HepG2 (cell line): Measurements from ENCODE around the gene MYO16. TPM values are rescaled to one million over a fixed set of nuclear protein-coding genes. Genes with fewer than 3 reads are reported as not detected.

Experiments used
- ATAC-seq: fragments of 200-7000 bp; cut with Tn5 transposase; 3 replicates; pipeline ENCODE4 v1.9.1; 2020; ENCODE audit warnings: mild to moderate bottlenecking, moderate library complexity
- BruUV-seq: library from RNA; stranded (reverse); fragments of 400-500 nt; replicated peaks from 2 replicates; lab custom pipeline; 2021; lab: Mats Ljungman, UMichigan
- CTCF ChIA-PET: fragments of 300-600 bp; formaldehyde crosslinking; extraction: SDS; loops from one replicate; lab custom pipeline; 2021; ENCODE audit warnings: low total read pairs, inconsistent platforms, low intra/inter-chr PET ratio; lab: Yijun Ruan, JAX
- POLR2A ChIA-PET: fragments of 350-600 bp; sonication (Branson Sonifier 250); formaldehyde crosslinking; loops from one replicate; lab custom pipeline; 2020; ENCODE audit warnings: antibody characterized with exemption, inconsistent platforms; lab: Yijun Ruan, JAX
- DNase-seq: peaks from one replicate; pipeline ENCODE4 v3.0.0-alpha.2; 2015; ENCODE audit warnings: low spot score
- FAIRE-seq: peaks from 3 replicates; lab custom pipeline; 2011; peaks lifted over from hg19 to GRCh38; lab: Jason Lieb, UNC
- H2AFZ ChIP-seq: one replicate; pipeline ENCODE4 v1.6.1; 2011; ENCODE audit warnings: low read length, inconsistent platforms
- H3K27ac ChIP-seq: fragments of 300-600 bp; 3 replicates; pipeline ENCODE4 v1.8.0; 2011; ENCODE audit warnings: mixed run types, mild to moderate bottlenecking, mixed read lengths, low read length, inconsistent platforms; ENCODE audit not compliant: insufficient read depth; ENCODE audit errors: extremely low read length
- H3K27me3 ChIP-seq, 2 experiments: fragments of 200-600 bp in 1 of 2; 2 replicates in 1 of 2; 3 replicates in 1 of 2; pipeline versions ENCODE4 v1.6.0 to v1.8.0; 2011; ENCODE audit warnings: low read length in 2 of 2, mild to moderate bottlenecking in 2 of 2, moderate library complexity in 2 of 2, inconsistent platforms in 1 of 2; ENCODE audit not compliant: insufficient read depth in 2 of 2, control insufficient read depth in 1 of 2
- H3K36me3 ChIP-seq, 2 experiments: fragments of 200-600 bp in 1 of 2; replicated peaks in 1 of 2; 2 replicates in 1 of 2; 3 replicates in 1 of 2; pipeline versions ENCODE4 v1.5.1 to v1.8.0; 2011; ENCODE audit warnings: low read length in 2 of 2, inconsistent platforms in 1 of 2; ENCODE audit not compliant: insufficient read depth in 2 of 2, control insufficient read depth in 1 of 2
- H3K4me1 ChIP-seq: 2 replicates; pipeline ENCODE4 v1.5.1; 2012; ENCODE audit warnings: low read length, inconsistent platforms; ENCODE audit not compliant: insufficient read depth
- H3K4me2 ChIP-seq: 2 replicates; pipeline ENCODE4 v1.6.0; 2011; ENCODE audit warnings: low read depth, low read length, inconsistent platforms
- H3K4me3 ChIP-seq, 3 experiments: fragments of 200-600 bp in 1 of 3; sonication (generic), shearing (Covaris generic) in 1 of 3; replicated peaks in 1 of 3; 2 replicates each; pipeline ENCODE4 v1.5.1; 2011 to 2016; ENCODE audit warnings: low read length in 3 of 3, inconsistent platforms in 2 of 3, low read depth in 2 of 3, mild to moderate bottlenecking in 2 of 3, control low read depth in 1 of 3, mixed read lengths in 1 of 3; ENCODE audit not compliant: insufficient read depth in 1 of 3
- H3K79me2 ChIP-seq: one replicate; pipeline ENCODE4 v1.6.1; 2011; ENCODE audit warnings: low read length, inconsistent platforms; ENCODE audit not compliant: insufficient read depth
- H3K9ac ChIP-seq: 2 replicates; pipeline ENCODE4 v1.6.0; 2011; ENCODE audit warnings: mild to moderate bottlenecking, low read depth, low read length, inconsistent platforms; ENCODE audit not compliant: insufficient read depth
- H3K9me3 ChIP-seq: 2 replicates; pipeline ENCODE4 v1.5.1; 2012; ENCODE audit warnings: mild to moderate bottlenecking, low read length
- H4K20me1 ChIP-seq: 2 replicates; pipeline ENCODE4 v1.6.0; 2011; ENCODE audit warnings: inconsistent platforms, mild to moderate bottlenecking, low read length, moderate library complexity; ENCODE audit not compliant: insufficient read depth
- ETV5 ChIP-seq: IDR thresholded peaks from 2 replicates; pipeline ENCODE4 v1.6.1; 2018; ENCODE audit warnings: missing biosample characterization, missing genetic modification reagents, inconsistent platforms, borderline replicate concordance
- HNRNPK ChIP-seq: fragments of 200-400 bp; formaldehyde crosslinking; IDR thresholded peaks from 2 replicates; pipeline ENCODE4 v1.6.1; 2018; ENCODE audit warnings: low read length, low read depth, moderate library complexity, mild to moderate bottlenecking; ENCODE audit not compliant: poor library complexity, severe bottlenecking
- MYC ChIP-seq: sonication (generic); formaldehyde crosslinking; IDR thresholded peaks from 2 replicates; pipeline ENCODE4 v1.9.0; 2021; ENCODE audit warnings: missing genetic modification reagents, borderline replicate concordance
- NFYB ChIP-seq: sonication (generic); formaldehyde crosslinking; IDR thresholded peaks from 2 replicates; pipeline ENCODE4 v1.4.0; 2020; ENCODE audit warnings: missing genetic modification reagents
- RNF2 ChIP-seq: fragments of 450-650 bp; conservative IDR thresholded peaks from 2 replicates; pipeline ENCODE4 v1.6.1; 2016; ENCODE audit warnings: low read depth
- RORA ChIP-seq: sonication (generic); formaldehyde crosslinking; IDR thresholded peaks from 2 replicates; pipeline ENCODE4 v1.5.0; 2020; ENCODE audit warnings: mild to moderate bottlenecking, missing genetic modification reagents, moderate library complexity
- ZNF292 ChIP-seq: sonication (generic); formaldehyde crosslinking; IDR thresholded peaks from 2 replicates; pipeline ENCODE4 v1.8.1; 2022; ENCODE audit warnings: mild to moderate bottlenecking, low read depth, missing genetic modification reagents, borderline replicate concordance
- ZNF382 ChIP-seq: sonication (generic); formaldehyde crosslinking; IDR thresholded peaks from 2 replicates; pipeline ENCODE4 v1.5.0; 2020; ENCODE audit warnings: missing genetic modification reagents, mild to moderate bottlenecking, borderline replicate concordance
- ZNF446 ChIP-seq: sonication (generic); formaldehyde crosslinking; IDR thresholded peaks from 2 replicates; pipeline ENCODE4 v1.5.0; 2020; ENCODE audit warnings: mild to moderate bottlenecking, missing genetic modification reagents
- ZNF530 ChIP-seq: sonication (generic); formaldehyde crosslinking; IDR thresholded peaks from 2 replicates; pipeline ENCODE4 v1.5.0; 2020; ENCODE audit warnings: low read depth, mild to moderate bottlenecking, missing genetic modification reagents
- ZNF570 ChIP-seq: sonication (generic); formaldehyde crosslinking; IDR thresholded peaks from 2 replicates; pipeline ENCODE4 v1.4.0; 2020; ENCODE audit warnings: mild to moderate bottlenecking, missing genetic modification reagents, borderline replicate concordance
- ZNF619 ChIP-seq: sonication (generic); formaldehyde crosslinking; IDR thresholded peaks from 2 replicates; pipeline ENCODE4 v1.4.0; 2020; ENCODE audit warnings: mild to moderate bottlenecking, missing genetic modification reagents
- in situ Hi-C: cut with HindIII; loops from 2 replicates; pipeline ENCODE4 v1.10.0; 2017; ENCODE audit warnings: low pct_unique_long_range_greater_than_20kb; ENCODE audit not compliant: extremely low pct_ligation_motif_present
- intact Hi-C: fragments of 100-400 bp; cut with micrococcal nuclease; formaldehyde crosslinking; loops from one replicate; pipeline ENCODE4 v1.10.0; 2022; ENCODE audit not compliant: unreplicated experiment
- polyA plus RNA-seq, 8 experiments: library from polyadenylated mRNA; depleted of rRNA in 3 of 8; stranded (reverse) in 7 of 8; unstranded in 1 of 8; fragments of >200 nt; fragmentation: Illumina TruSeq in 4 of 8; extraction: Trizol in 4 of 8; gene quantifications; 2 replicates each; pipeline versions ENCODE4 v1.2.1 to v1.2.3, GENCODE V29; 2011 to 2016; ENCODE audit warnings: low read depth in 4 of 8, missing spikeins in 1 of 8, mixed read lengths in 1 of 8; ENCODE audit not compliant: insufficient read depth in 1 of 8
- total RNA-seq, 5 experiments: library from RNA; depleted of rRNA; stranded (reverse); fragments of >200 nt; fragmentation: Illumina TruSeq; extraction: Trizol; gene quantifications; 2 replicates each; pipeline ENCODE4 v1.2.3, GENCODE V29; 2016; ENCODE audit warnings: low read depth in 1 of 5
- TF ChIP-seq, protein P1 (sequence below): IDR thresholded peaks from 2 replicates; pipeline ENCODE4 v1.6.1; 2016; ENCODE audit warnings: low read depth
- TF ChIP-seq, protein P2 (sequence below): sonication (generic); formaldehyde crosslinking; IDR thresholded peaks from 2 replicates; pipeline ENCODE4 v1.4.0; 2020; ENCODE audit warnings: mild to moderate bottlenecking, missing genetic modification reagents
- TF ChIP-seq, protein P3 (sequence below): sonication (generic); formaldehyde crosslinking; conservative IDR thresholded peaks from 2 replicates; pipeline ENCODE4 v1.4.0; 2020; ENCODE audit warnings: missing genetic modification reagents
- TF ChIP-seq, protein P4 (sequence below): sonication (generic); formaldehyde crosslinking; IDR thresholded peaks from 2 replicates; pipeline ENCODE4 v1.4.0; 2020; ENCODE audit warnings: low read depth, mild to moderate bottlenecking, missing genetic modification reagents

The MYO16 gene
- total and polyA plus RNA-seq, 2 of the 13 experiments (the other 11 are each of a cell fraction or from before 2014, with no cell fraction given): not detected

DNA sequence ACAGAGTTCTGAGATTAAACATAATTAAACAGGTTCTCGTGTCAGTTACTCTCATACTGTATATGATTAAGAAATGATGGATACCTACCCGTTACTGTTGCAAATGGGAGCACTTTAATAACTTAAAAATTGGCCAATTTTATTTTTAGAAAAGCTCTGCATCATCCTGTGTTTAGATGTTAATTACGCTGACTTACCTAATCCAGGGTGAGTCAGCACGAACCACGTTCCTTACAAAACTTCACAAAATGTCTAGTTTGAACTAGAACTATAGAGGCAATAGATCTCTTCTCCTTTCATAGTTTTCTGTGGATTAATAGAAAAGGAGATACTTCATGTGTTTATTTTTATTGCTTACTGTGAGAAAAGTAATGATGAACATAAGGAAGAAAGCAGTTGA is 363.9 kb downstream of the MYO16 start (continued):
- TF ChIP-seq ZNF292 (CRISPR knock-in tag): no peak
- no peak for TF ChIP-seq MYC
- no peak for TF ChIP-seq ZNF570 (CRISPR knock-in tag)
- no peak for TF ChIP-seq RNF2
- TF ChIP-seq, protein P1, sequence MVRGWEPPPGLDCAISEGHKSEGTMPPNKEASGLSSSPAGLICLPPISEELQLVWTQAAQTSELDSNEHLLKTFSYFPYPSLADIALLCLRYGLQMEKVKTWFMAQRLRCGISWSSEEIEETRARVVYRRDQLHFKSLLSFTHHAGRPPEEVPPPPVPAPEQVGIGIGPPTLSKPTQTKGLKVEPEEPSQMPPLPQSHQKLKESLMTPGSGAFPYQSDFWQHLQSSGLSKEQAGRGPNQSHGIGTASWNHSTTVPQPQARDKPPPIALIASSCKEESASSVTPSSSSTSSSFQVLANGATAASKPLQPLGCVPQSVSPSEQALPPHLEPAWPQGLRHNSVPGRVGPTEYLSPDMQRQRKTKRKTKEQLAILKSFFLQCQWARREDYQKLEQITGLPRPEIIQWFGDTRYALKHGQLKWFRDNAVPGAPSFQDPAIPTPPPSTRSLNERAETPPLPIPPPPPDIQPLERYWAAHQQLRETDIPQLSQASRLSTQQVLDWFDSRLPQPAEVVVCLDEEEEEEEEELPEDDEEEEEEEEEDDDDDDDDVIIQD (CRISPR knock-in tag): no peak
- TF ChIP-seq ZNF619: no peak

DNA sequence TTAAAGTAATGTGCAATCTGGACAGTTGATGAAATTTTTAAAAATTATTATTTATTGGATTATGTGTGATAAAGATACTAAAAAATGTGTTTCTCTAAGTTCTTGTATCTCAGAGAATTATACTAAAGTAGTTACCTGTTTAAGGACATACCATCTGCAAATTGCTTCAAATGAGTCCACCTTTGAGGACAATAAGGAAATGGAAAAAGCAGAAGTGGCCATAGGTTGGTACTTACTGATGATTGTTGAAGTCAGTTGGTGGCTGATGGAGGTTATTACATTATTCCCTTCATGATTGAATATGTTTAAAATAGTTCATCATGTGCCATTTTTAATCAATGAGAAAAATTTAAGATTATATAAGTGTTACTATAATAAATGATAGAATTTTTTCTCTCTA is 367.0 kb downstream of the MYO16 start:
- H3K4me3 ChIP-seq: no peak overlapping the region
- no peak overlapping the region for H2AFZ ChIP-seq
- in situ Hi-C loops: no loop called here
- H3K4me2 ChIP-seq: no peak overlapping the region
- no peaks in the 10 kb centered on the region for H3K4me1 ChIP-seq
- intact Hi-C loops: no loop called here
- CTCF ChIA-PET: no interaction called here
- DNase-seq: no peak
- FAIRE-seq: no peak
- ATAC-seq: no peak
- BruUV-seq: no TSS peak
- POLR2A ChIA-PET: no interaction called here
- no peak overlapping the region for H3K9ac ChIP-seq
- H4K20me1 ChIP-seq: no peaks in the 10 kb centered on the region
- H3K9me3 ChIP-seq: no peaks in the 10 kb centered on the region
- no peaks in the 10 kb centered on the region for H3K36me3 ChIP-seq
- TF ChIP-seq ZNF446 (CRISPR knock-in tag): no peak
- TF ChIP-seq, protein P2, sequence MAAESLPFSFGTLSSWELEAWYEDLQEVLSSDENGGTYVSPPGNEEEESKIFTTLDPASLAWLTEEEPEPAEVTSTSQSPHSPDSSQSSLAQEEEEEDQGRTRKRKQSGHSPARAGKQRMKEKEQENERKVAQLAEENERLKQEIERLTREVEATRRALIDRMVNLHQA (CRISPR knock-in tag): no peak
- TF ChIP-seq, protein P3, sequence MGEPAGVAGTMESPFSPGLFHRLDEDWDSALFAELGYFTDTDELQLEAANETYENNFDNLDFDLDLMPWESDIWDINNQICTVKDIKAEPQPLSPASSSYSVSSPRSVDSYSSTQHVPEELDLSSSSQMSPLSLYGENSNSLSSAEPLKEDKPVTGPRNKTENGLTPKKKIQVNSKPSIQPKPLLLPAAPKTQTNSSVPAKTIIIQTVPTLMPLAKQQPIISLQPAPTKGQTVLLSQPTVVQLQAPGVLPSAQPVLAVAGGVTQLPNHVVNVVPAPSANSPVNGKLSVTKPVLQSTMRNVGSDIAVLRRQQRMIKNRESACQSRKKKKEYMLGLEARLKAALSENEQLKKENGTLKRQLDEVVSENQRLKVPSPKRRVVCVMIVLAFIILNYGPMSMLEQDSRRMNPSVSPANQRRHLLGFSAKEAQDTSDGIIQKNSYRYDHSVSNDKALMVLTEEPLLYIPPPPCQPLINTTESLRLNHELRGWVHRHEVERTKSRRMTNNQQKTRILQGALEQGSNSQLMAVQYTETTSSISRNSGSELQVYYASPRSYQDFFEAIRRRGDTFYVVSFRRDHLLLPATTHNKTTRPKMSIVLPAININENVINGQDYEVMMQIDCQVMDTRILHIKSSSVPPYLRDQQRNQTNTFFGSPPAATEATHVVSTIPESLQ: no peak
- TF ChIP-seq ETV5 (CRISPR knock-in tag): no peak
- no peak for TF ChIP-seq RORA (CRISPR knock-in tag)
- TF ChIP-seq NFYB (CRISPR knock-in tag): no peak
- TF ChIP-seq ZNF530: no peak
- TF ChIP-seq HNRNPK: no peak
- no peak for TF ChIP-seq ZNF382 (CRISPR knock-in tag)
- TF ChIP-seq, protein P4, sequence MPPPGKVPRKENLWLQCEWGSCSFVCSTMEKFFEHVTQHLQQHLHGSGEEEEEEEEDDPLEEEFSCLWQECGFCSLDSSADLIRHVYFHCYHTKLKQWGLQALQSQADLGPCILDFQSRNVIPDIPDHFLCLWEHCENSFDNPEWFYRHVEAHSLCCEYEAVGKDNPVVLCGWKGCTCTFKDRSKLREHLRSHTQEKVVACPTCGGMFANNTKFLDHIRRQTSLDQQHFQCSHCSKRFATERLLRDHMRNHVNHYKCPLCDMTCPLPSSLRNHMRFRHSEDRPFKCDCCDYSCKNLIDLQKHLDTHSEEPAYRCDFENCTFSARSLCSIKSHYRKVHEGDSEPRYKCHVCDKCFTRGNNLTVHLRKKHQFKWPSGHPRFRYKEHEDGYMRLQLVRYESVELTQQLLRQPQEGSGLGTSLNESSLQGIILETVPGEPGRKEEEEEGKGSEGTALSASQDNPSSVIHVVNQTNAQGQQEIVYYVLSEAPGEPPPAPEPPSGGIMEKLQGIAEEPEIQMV: no peak
- no peaks in the 10 kb centered on the region for H3K79me2 ChIP-seq
- no peaks in the 10 kb centered on the region for H3K27me3 ChIP-seq
- no peak overlapping the region for H3K27ac ChIP-seq
